ENCODE data around the gene BPIFB4. TPM values are rescaled to one million over a fixed set of nuclear protein-coding genes. Genes with fewer than 3 reads are reported as not detected.

BPIFB4 gene
- total and polyA plus RNA-seq, 2 donors (not counting 3 experiments of a cell fraction or from before 2014, with no cell fraction given), result not detected

GRCh38 chr20:33063271-33063670 is 16.2 kb upstream of the BPIFB4 start:
- H3K79me2 ChIP-seq (ENCODE audit: control insufficient read depth, insufficient read depth, low read length), result no peaks in the 10 kb centered on the region
- CTCF ChIA-PET, result no interaction called here
- H3K9me1 ChIP-seq (replicated peaks; ENCODE audit: control insufficient read depth, extremely low read depth, insufficient read depth, low read length), result no peaks in the 10 kb centered on the region
- H3K36me3 ChIP-seq (ENCODE audit: control insufficient read depth in 2 of 2, extremely low read depth in 1 of 2, insufficient read depth in 2 of 2, low read length in 2 of 2), result no peaks in the 10 kb centered on the region
- H3K4me1 ChIP-seq (ENCODE audit: control insufficient read depth, extremely low read depth, insufficient read depth, low read length), result no peaks in the 10 kb centered on the region
- H4K20me1 ChIP-seq (replicated peaks; ENCODE audit: control insufficient read depth, extremely low read depth, insufficient read depth, low read length), result no peaks in the 10 kb centered on the region
- H3K27ac ChIP-seq (ENCODE audit: insufficient read depth, low read depth, low read length), result no peak overlapping the region
- intact Hi-C loops (cut with micrococcal nuclease), result no loop called here
- FAIRE-seq (no peak), DNase-seq (ENCODE audit: low read depth, low spot score) (no peak)
- no peak overlapping the region for H3K9ac ChIP-seq (replicated peaks; ENCODE audit: extremely low read depth, insufficient read depth, low read length)
- TF ChIP-seq, protein P1, sequence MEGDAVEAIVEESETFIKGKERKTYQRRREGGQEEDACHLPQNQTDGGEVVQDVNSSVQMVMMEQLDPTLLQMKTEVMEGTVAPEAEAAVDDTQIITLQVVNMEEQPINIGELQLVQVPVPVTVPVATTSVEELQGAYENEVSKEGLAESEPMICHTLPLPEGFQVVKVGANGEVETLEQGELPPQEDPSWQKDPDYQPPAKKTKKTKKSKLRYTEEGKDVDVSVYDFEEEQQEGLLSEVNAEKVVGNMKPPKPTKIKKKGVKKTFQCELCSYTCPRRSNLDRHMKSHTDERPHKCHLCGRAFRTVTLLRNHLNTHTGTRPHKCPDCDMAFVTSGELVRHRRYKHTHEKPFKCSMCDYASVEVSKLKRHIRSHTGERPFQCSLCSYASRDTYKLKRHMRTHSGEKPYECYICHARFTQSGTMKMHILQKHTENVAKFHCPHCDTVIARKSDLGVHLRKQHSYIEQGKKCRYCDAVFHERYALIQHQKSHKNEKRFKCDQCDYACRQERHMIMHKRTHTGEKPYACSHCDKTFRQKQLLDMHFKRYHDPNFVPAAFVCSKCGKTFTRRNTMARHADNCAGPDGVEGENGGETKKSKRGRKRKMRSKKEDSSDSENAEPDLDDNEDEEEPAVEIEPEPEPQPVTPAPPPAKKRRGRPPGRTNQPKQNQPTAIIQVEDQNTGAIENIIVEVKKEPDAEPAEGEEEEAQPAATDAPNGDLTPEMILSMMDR (IDR thresholded peaks at IDR 0.05; ENCODE audit: extremely low read depth in 1 of 2, insufficient read depth in 1 of 2, low read depth in 1 of 2, low read length in 2 of 2), result no peak
- TF ChIP-seq JUN (IDR thresholded peaks at IDR 0.05; ENCODE audit: borderline replicate concordance, insufficient read depth, insufficient read length, low read depth) (no peak), MAX (IDR thresholded peaks at IDR 0.05; ENCODE audit: insufficient read depth, insufficient read length) (no peak), MYC (IDR thresholded peaks at IDR 0.05; ENCODE audit: low read depth, low read length) (no peak), FOS (IDR thresholded peaks at IDR 0.05; ENCODE audit: borderline replicate concordance, insufficient read depth, low read length) (no peak), EZH2 (IDR thresholded peaks at IDR 0.05; ENCODE audit: borderline replicate concordance, low read depth, low read length, severe bottlenecking) (no peak), POLR2AphosphoS5 (IDR thresholded peaks at IDR 0.05; ENCODE audit: insufficient read depth, low read depth, low read length) (no peak), POLR2A (IDR thresholded peaks at IDR 0.05; ENCODE audit: low read depth, low read length) (no peak), GATA2 (IDR thresholded peaks at IDR 0.05; ENCODE audit: insufficient read depth, insufficient read length, low read depth, low read length) (no peak)
- H2AFZ ChIP-seq (ENCODE audit: low read depth, low read length), result no peak overlapping the region
- dilution Hi-C loops (cut with MboI; ENCODE audit: extremely low pct_ligation_motif_present, low sequenced_read_pairs), result no loop called here
- POLR2A ChIA-PET, result no interaction called here
- no peaks in the 10 kb centered on the region for H3K27me3 ChIP-seq (ENCODE audit: control insufficient read depth in 2 of 2, insufficient read depth in 2 of 2, low read length in 2 of 2)
- H3K4me2 ChIP-seq (ENCODE audit: insufficient read depth, low read length), result no peak overlapping the region
- no TSS peak for BruUV-seq (replicated peaks)
- H3K4me3 ChIP-seq (replicated peaks in 1 of 3; ENCODE audit: insufficient read depth in 1 of 3, low read depth in 1 of 3, low read length in 3 of 3), result no peak overlapping the region
- no peaks in the 10 kb centered on the region for H3K9me3 ChIP-seq (replicated peaks; ENCODE audit: control insufficient read depth, insufficient read depth, low read length)
